PC-9 (cell line): ENCODE data around the gene TGFBR3.

Experiments used
- EZH2 ChIP-seq: fragments of 200-600 bp; sonication (generic); IDR thresholded peaks from 2 replicates; pipeline ENCODE4 v1.8.0; 2017; ENCODE audit warnings: antibody characterized with exemption, low read depth
- TF ChIP-seq, protein P1 (sequence below): fragments of 200-600 bp; sonication (generic); conservative IDR thresholded peaks from 2 replicates; pipeline ENCODE4 v1.6.1; 2017; ENCODE audit warnings: mixed run types, antibody characterized with exemption, mild to moderate bottlenecking, moderate library complexity

DNA sequence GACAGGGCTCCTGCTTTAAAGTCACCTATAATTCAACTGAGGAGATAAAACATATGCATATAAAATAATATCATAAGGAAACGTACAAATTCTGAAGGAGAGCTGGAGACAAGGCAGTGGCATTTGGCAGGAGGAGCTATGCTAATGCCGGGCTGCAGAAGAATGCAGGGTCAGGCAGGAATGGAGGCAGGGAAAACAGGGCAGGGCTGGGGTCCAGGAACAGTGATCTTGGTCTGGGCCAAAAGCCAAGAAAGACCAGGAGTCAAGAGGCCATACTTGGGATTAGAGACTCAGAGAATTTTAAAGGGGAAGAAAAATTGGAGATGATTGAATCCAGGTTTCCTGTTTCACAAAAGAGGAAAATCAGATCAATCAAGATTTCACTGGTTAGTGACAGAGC, 43.3 kb upstream of the TGFBR3 start:
- TF ChIP-seq, protein P1, sequence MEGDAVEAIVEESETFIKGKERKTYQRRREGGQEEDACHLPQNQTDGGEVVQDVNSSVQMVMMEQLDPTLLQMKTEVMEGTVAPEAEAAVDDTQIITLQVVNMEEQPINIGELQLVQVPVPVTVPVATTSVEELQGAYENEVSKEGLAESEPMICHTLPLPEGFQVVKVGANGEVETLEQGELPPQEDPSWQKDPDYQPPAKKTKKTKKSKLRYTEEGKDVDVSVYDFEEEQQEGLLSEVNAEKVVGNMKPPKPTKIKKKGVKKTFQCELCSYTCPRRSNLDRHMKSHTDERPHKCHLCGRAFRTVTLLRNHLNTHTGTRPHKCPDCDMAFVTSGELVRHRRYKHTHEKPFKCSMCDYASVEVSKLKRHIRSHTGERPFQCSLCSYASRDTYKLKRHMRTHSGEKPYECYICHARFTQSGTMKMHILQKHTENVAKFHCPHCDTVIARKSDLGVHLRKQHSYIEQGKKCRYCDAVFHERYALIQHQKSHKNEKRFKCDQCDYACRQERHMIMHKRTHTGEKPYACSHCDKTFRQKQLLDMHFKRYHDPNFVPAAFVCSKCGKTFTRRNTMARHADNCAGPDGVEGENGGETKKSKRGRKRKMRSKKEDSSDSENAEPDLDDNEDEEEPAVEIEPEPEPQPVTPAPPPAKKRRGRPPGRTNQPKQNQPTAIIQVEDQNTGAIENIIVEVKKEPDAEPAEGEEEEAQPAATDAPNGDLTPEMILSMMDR: no peak
- no peak for TF ChIP-seq EZH2
